LNCAP (cell line): ENCODE data around the gene BPTF.

Source experiments
- CTCF ChIP-seq: fragments of 450-650 bp; IDR thresholded peaks from 2 replicates; pipeline ENCODE4 v1.5.1; 2017; ENCODE audit warnings: mild to moderate bottlenecking

BPTF gene

GRCh38 chr17:67931227-67931626 lies 105.9 kb downstream of the BPTF start:
- TF ChIP-seq CTCF: no peak

GRCh38 chr17:67942810-67943209 lies 117.5 kb downstream of the BPTF start:
- TF ChIP-seq CTCF: peak; percentile 67

GRCh38 chr17:67944035-67944434 lies 118.7 kb downstream of the BPTF start:
- no peak for TF ChIP-seq CTCF

GRCh38 chr17:67946513-67946912 lies 121.2 kb downstream of the BPTF start:
- TF ChIP-seq CTCF: no peak

- no peak for TF ChIP-seq CTCF
Measured at GRCh38 chr17:67947325-67947813, 122.1 kb downstream of the BPTF start.

- no peak for TF ChIP-seq CTCF
Measured at GRCh38 chr17:67950945-67951344, 125.6 kb downstream of the BPTF start.

GRCh38 chr17:67959510-67959909 lies 134.2 kb downstream of the BPTF start:
- no peak for TF ChIP-seq CTCF

- peak; percentile 70 for TF ChIP-seq CTCF
Measured at GRCh38 chr17:67963145-67963572, 137.9 kb downstream of the BPTF start.
